GM04503 (cell line): Measurements from ENCODE around the gene POTEG.
"Not testable (repeated sequence)": the region's sequence is repeated elsewhere in the genome, so short reads cannot be mapped to it uniquely, and the experiment has no call there.

Experiments used
- DNase-seq: peaks from one replicate; pipeline ENCODE4 v3.0.0-alpha.2; 2012; ENCODE audit warnings: low read depth

The POTEG gene

DNA sequence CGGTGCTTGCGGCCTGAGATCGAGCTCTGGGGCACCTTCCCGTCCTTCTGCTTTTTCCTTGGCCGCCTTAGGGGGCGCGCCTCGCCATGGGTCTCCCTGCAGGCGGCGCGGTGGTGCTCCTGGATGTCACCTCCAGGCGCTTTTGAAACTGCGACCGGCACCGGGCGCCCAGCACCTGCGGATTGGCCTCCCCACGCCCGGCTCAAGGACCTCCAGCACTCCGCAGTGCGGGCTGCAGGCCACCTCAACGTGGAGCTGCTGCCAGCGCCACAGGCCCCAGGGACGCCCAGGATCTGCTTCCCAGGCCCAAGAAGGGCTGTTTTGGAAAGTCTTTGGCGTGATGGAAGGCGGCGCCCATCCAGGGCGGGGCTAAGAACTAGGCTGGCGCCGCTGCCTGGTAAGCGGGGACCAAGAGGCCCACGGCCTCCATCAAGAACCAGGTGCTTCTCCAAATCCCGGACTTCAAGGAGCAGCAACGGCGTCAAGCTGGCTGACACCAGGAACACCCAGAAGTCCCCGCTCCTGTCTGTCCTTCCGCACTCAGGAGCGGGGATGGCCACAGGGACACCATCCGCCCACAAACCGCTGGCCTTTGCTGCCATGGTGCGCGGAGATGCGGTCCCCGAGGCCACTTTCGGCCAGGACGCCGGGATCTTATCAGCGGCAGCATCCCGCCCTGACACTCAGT is 61.2 kb downstream of the POTEG start:
- not testable (repeated sequence) for DNase-seq

DNA sequence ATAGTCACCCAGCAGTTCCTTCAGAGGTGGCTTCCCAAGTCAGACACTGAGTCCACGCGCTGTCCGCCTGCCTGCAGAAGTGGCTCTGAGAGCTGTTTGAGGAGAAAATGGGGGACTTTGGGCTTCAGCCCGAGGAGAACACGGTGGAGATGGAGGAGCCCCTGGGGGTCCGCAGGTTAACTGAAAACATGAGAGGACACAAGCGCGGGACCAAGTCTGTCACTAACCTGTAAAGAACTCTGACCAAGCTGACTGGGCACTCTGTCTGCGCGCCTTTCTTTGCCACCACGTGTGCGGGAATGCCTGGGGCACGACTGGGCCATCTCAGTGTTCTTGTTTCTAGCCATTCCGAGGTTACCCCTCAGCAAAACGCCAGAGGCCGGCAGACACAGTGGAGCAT is 62.4 kb downstream of the POTEG start:
- not testable (repeated sequence) for DNase-seq

DNA sequence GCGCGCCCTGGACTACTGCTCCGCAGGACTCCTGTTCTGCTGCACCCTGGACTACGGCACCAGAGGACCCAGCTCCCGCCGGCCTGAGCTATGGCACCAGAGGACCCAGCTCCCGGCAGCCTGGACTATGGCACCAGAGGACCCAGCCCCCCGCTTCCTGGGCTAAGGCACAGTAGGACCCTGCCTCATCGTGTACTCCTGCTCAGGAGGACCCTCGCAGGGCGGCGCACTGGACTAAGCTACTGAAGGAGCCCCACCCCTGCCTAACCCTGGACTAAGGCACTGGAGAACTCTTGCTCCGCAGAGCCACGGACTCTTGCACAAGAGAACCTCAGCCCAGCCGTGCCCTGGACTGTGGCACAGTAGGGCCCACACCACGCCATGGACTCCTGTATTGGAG is 71.3 kb downstream of the POTEG start:
- not testable (repeated sequence) for DNase-seq

DNA sequence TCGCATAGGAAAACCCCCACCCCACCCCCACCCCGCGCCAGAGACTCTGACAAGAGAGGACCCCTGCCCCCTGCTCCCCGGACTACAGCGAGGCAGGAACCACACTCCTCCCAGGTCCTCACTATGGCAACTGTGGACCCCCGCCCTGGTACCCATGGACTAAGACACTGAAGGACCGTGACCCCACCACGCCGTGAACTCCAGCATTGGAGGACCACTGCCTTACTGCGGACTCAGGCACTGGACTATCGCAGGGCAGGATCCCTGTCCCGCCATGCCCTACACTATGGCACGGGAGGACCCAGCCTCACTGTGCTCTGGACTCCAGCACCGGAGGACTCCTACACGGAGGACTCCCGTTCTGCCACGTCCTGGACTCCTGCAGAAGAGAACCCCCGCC is 71.8 kb downstream of the POTEG start:
- DNase-seq = not testable (repeated sequence)

- DNase-seq = not testable (repeated sequence)
Observed at GRCh38 chr14:19361636-19362253, 72.4 kb downstream of the POTEG start.

- not testable (repeated sequence) for DNase-seq
Observed at GRCh38 chr14:19360937-19361635, 73.1 kb downstream of the POTEG start.
